ENCODE results near the gene GNAI2.
A peak's percentile ranks its signal among the peaks of the same experiment; 100 is the strongest.
"Not testable (repeated sequence)": the region's sequence is repeated elsewhere in the genome, so short reads cannot be mapped to it uniquely, and the experiment has no call there.

Gene GNAI2

GRCh38 chr3:50204804-50205412 is 31.1 kb upstream of the GNAI2 start, which contains the start of gene SLC38A3:
SLC38A3 (plus strand) TSS chr3:50205271; CDS start chr3:50214200, 8,929 bp downstream.
- no peak for DNase-seq (ENCODE audit: low read depth)
- TF ChIP-seq CTCF (IDR thresholded peaks at IDR 0.05; ENCODE audit: low read length, missing control alignments) = no peak

DNA sequence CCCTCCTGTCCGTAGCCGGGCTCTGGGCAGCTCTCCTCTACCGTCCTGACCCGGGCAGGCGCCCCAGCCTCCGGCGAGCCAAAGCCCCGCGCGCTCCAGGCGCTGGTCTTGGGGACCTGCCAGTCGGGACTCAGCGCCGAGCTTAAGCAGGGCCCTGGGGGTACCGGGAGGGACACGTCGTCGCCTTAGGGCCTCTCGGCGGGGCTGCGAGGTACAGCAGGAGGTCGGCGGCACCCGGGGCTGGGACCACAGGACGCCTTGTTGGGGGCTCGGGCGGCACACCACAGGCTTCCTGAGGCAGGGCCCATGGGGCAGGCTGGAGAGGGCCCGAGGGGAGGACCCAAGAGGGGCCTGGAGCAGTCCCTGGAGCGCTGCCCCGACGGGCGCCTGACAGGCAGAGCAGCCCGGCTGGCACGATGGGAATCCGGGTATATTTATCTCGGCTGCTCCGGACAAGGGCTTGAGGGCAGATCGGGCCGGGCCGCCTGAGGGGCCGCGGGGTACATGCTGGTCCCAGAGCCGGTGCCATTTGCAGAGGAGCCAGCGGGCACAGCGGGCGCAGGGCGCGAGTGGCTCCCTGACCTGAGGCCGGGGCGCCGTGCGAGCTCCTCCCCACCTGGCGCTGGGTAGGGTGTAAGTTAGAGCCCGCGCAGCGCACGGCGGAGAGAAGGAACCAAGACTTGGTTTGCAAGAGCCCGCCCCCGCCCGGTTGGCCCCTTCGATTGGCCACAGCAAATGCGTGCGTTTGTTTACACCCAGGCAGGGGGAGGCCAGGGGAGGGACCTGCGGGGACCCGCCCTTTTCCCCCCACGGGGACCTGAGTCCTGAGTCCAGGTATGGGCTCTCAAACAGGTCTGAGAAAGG is 30.4 kb upstream of the GNAI2 start:
- DNase-seq (ENCODE audit: low read depth) = no peak
- no peak for TF ChIP-seq CTCF (IDR thresholded peaks at IDR 0.05; ENCODE audit: low read length, missing control alignments)
- peak overlapping the region; percentile 22 for H3K4me3 ChIP-seq (replicated peaks; ENCODE audit: low read depth, low read length)

More at GRCh38 chr3:50204804-50205412, 31.1 kb upstream of the GNAI2 start, which contains the start of gene SLC38A3:
- H3K4me3 ChIP-seq (replicated peaks; ENCODE audit: low read depth, low read length) = peak within 1 kb of the TSS; percentile 22

GRCh38 chr3:50207359-50208042 is 28.5 kb upstream of the GNAI2 start:
- DNase-seq (ENCODE audit: low read depth) = no peak
- no peak for TF ChIP-seq CTCF (IDR thresholded peaks at IDR 0.05; ENCODE audit: low read length, missing control alignments)
- no peak overlapping the region for H3K4me3 ChIP-seq (replicated peaks; ENCODE audit: low read depth, low read length)

DNA sequence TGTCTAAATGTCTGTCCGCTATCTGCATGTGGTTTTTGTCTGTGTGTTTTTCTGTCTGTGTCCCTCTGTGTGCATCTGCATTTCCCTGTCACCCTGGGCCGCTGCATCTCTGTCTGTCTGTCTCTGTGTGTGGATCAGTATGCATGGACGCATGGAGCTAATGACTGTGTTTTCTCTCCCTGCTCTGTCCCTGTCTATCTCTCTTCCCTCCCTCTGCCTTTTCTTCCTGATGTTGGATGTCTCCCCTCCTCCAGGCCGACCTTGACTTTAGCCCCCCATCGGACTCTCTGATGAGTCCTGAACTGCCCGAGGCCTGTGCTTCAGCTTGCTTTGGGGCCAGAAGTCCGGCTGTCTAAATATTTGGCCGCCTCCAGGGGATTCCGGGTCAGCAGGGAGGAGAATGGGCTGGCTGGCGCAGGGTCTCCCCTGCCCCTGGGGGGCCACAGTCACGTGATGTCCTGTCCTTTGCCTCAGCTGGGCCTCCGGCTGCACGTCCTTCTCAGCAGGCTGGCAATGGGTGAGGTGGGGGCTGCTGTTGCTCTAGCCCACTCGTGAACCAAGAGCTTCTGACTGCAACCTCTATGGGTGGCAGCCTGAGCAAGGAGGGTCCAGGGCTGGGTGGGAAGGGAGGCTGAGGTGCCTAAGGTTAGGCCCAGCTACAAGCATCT is 27.2 kb upstream of the GNAI2 start:
- H3K4me3 ChIP-seq (replicated peaks; ENCODE audit: low read depth, low read length) = no peak overlapping the region
- TF ChIP-seq CTCF (IDR thresholded peaks at IDR 0.05; ENCODE audit: low read length, missing control alignments) = no peak
- DNase-seq (ENCODE audit: low read depth) = no peak

GRCh38 chr3:50210176-50210509 is 25.9 kb upstream of the GNAI2 start:
- no peak overlapping the region for H3K4me3 ChIP-seq (replicated peaks; ENCODE audit: low read depth, low read length)
- no peak for TF ChIP-seq CTCF (IDR thresholded peaks at IDR 0.05; ENCODE audit: low read length, missing control alignments)
- DNase-seq (ENCODE audit: low read depth) = no peak

DNA sequence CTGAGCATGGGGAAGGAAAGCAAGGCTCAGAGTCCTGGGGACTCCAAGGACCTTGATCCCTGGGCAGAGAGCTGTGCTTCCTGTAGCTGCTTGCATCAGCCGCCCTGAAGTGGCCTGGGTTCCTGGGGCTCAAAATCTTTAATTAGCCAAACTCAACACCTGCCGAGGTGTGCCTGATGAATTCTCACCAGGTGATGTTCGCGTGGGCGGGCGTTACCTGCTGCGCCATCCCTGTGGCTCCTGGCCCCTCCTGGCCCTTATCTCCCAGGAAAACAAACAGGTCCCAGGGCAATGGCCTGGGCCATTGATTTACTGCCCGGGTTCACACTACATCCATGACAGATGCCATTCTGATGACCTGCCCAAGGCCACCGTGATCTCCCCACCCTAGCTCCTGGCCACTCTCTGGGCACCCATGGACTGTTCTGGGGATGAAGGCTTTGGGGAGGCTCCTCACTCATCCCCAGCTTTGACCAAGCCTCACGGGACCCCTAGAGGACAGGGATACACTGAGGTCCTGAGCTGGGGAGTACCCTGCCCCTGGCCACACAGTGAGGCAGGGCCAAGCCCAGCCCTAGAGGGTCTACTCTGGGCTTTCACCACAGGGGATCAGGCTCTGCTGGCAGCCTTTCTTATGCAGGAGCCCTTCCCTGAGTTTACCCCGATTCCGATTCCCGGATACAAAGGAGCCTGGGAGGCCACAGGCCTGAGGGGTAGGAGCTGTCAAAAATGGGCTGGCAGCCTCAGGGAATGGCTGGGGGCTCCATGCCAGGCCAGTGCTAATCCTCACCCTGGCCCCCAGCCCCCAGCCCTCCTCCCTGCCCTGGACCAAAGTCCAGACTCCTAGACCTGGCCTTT is 25.3 kb upstream of the GNAI2 start:
- DNase-seq (ENCODE audit: low read depth) = no peak
- no peak overlapping the region for H3K4me3 ChIP-seq (replicated peaks; ENCODE audit: low read depth, low read length)
- TF ChIP-seq CTCF (IDR thresholded peaks at IDR 0.05; ENCODE audit: low read length, missing control alignments) = no peak

GRCh38 chr3:50211368-50211717 is 24.7 kb upstream of the GNAI2 start:
- not testable (repeated sequence) for DNase-seq (ENCODE audit: low read depth); H3K4me3 ChIP-seq (replicated peaks; ENCODE audit: low read depth, low read length)

Measured in fibroblast of pulmonary artery (primary cell).